NCI-H774 (cell line): ENCODE results near the gene LCN1.

Experiments used
- DNase-seq: peaks from one replicate; lab custom pipeline; 2025; lab: John Stamatoyannopoulos, UW

The LCN1 gene

DNA sequence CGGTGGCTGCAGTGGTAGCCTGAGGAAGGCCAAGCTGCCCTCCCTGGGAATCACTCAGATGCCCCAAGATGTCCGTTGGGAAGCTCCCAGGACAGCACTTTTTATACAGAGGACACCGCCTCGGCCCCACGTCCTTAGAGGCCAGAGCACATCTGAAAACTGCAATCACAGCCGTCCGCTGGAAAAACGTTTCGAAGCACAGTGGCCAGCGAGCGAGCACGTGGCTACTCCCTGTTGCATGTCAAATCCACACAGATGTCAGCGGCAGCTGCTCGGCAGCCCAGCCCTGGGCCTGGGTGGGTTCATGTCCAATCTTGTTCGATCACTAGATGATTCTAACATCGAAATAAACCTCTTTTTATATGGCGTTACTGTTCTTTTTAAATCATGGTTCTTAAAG lies 32.7 kb upstream of the LCN1 start:
- no peak for DNase-seq

- no peak for DNase-seq
Observed at GRCh38 chr9:135489188-135489906, 31.9 kb upstream of the LCN1 start.

GRCh38 chr9:135490166-135490870 lies 30.9 kb upstream of the LCN1 start:
- DNase-seq: no peak

GRCh38 chr9:135490980-135491464 lies 30.2 kb upstream of the LCN1 start:
- DNase-seq: no peak

DNA sequence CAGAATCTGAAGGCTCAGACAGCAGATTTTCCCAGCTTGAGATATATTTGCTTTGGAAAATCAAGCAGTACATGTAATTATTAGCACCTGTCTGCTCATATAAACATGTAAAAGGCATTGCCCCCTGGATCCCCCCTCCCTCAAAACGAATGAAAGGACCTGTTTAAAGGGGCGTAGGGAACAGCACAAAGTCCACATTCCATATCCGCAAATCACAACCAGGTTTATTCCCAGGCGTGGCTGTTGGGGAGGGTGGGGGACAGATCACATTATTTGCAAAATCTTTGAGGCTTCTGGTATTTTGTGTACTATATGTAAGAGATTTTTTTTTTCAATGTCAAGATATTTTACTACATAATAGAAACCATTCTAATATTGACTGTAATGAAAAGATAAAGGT lies 29.5 kb upstream of the LCN1 start:
- no peak for DNase-seq

DNA sequence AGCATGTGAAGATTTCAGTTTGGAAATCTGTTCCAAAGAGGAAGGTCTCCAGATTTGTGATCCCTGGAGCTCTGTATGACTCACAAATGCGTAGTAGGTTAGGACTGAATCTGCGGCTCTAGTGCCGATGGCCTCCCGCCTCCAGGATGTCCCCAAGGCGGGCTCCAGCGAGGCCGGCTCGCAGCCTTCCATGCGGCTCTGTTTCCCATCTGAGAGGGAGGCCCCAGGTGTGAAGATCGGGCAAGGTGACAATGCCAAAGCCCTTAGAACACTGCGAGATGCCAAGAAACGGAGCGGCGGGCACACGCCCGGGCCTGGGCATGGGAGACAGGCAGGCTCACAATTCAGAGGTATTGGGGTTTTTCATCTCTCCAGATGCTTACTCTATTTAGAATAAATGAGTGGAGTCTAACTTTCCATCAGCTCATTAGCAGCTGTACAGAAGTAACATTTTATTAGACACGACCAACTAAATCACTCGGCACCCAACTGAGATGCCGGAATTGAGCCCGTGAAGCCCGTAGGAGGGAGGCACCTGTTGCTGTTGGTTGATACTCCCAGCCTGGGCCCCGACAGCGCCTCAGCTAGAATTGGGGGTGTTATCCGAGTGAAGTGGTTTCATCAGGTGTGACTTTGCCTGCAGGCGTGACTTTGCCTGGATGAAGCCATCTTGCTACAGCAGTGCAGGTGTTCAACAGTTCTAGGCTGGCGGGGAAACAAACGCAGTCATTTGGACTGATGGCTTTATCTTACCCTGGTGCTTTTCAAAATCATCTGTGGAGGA lies 28.2 kb upstream of the LCN1 start:
- no peak for DNase-seq

DNA sequence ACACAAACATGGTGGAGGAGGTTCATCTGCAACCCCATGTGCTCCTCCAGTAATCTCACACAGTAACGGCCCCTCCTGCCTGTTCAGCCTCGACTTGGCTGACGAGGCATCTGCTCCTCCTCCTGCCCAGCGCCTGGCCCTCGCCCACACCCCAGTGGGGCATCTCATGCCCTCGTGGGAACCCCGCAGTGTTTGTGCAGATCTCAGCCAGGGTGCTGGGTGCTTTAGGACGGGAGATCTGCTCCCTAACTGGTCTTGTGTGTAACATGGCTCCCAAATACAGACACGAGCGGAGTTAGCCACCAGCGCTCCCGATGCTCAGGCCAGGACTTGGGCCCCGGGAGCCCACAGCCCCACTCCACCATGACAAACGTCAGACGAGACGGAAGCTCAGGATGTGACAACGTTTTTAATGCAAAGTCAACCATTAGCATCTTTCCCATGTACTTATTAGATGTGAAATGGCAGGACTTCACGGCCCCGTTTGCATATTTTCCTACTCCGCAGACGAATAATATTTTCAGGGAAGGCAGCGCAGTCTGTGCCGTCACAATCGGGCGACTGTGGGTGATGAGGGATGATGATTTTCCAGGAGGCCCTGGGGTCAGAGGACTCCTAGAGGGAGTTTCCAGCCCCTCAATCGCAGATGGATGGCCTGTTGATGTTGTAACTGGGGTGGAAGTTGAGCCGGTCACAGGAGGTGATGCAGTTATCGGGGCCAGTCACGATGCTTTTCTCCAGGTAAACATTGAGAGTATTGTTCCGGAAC lies 26.3 kb upstream of the LCN1 start:
- DNase-seq: no peak

DNA sequence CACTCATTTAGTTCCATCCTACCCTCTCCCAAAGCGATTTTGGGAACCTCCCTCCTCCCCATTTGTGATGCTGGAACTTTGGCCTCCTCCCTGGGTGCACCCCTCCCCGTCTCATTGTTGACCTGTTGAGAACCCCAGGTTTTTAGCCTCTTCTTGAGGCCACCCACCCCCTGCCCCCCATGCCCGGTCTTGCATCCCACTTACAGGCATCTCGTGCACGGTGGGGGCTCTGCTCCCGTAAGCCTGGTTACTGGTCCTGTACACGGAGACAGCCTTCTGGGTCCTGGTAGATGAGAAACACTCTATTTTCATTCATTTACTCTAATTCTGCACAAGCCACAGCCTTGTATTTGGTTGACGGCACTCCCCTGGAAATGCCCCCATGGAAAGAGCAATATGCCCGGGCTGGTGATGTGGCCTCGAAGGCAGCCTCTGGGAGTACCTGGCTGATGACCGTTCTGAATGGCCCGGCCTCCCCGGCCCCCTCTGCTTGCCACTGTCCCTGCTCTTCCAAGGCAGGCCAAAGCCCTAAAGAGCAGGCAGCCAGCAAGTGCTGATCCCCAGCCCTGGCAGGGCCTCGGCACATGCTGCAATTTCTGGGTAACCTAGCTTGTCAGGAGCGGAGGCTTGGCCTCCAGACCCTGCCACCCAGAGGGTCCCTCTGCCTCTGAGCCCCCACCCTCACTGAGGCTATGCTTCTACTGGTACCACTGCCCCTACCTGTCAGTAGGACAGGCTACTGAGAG lies 22.7 kb upstream of the LCN1 start:
- DNase-seq: no peak

DNA sequence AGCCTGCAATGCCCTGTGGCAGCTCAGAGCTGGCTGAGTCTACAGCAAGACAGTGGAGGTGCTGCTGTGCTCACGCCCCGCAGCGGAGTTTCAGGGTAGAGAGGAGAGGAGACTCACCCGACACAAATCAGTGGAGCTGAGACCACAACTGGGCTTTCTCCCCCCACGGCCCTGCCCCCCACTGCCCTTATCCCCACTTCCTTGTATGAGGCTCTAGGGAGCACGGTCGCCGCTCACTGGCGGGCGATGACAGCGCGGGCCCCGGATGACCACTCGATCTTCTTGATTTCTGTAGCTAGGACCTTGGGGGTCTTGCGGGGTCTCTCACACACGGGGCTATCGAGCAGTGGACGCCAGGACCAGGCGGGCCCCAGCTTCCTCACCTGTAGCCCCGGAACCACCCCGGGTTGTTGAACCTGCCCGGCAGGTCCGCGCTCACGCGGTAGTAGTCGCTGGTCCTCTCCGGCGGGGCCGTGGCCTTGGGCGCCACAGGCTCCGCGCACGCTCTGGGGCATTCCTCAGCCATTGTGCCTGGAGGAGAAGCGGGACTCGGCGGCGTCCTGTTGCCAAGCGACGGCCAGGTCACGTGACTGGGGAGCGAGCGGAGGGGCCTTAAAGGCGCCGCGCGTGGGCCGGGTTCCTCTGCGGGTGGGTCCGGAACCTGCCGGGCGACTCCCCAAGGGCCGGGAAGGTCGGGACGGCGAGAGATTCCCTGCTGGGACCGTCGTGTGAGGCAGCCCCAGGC lies 21.7 kb upstream of the LCN1 start:
- DNase-seq: peak; percentile 83

DNA sequence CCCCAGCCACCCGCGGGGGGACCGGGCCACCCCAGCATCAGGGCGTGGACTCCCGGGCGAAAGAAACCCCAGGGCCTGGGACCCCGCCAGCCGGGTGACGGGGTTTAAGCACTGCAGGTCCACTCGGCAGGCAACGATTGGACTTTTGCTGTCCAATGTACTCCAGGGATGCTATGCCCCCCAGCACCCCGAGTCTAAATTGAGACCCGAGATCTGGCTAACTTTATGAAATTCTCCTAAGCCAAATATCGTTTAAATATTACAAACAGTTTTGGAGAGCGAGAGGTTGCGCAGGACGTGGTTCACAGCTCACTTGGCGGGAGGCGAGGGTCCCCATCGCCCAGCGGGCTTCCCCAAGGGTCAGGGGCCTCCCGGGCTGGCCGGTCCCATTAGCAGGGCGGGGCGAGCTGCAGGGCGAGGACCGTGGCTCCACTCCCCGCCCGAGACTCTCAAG lies 21.1 kb upstream of the LCN1 start:
- no peak for DNase-seq

DNA sequence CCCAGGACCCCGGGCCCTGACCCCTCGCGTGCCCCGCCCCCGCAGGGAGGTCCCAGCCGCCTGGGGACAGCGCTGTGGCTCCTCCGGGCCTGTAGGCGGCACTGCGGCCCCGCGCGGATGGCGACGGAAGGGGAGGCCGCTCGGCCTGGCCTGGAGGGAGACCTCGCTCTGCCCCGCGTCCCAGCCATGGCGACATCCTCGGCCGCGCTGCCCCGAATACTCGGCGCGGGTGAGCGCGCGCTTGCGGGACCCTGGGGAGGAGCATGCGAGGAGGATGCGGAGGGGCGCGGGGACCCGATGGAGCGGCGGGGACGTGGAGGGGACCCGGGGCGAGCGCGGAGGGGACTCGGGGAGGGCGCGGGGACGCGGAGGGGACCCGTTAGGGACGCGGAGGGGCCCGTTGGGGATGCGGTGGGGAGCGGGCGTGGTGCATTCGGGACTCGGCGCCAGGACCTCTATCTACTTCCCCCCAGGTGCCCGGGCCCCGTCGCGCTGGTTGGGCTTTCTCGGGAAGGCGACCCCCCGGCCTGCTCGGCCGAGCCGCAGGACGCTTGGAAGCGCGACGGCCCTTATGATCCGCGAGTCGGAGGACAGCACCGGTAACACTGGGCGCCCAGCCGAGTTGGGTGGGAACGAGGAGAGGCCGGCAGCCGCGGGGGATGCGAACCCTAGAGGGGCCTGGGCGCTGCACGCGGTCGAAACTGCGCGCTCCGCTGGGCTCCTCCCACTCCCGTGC lies 20.5 kb upstream of the LCN1 start, which contains the start of gene MRPS2:
MRPS2 (plus strand) TSS at position 158 of the 736 bp plus-strand sequence; CDS start at position 187, 29 bp downstream.
- peak; percentile 91 for DNase-seq

- no peak for DNase-seq
Observed at GRCh38 chr9:135501261-135502167, 19.7 kb upstream of the LCN1 start.

GRCh38 chr9:135502168-135502872 lies 18.9 kb upstream of the LCN1 start:
- DNase-seq: no peak

DNA sequence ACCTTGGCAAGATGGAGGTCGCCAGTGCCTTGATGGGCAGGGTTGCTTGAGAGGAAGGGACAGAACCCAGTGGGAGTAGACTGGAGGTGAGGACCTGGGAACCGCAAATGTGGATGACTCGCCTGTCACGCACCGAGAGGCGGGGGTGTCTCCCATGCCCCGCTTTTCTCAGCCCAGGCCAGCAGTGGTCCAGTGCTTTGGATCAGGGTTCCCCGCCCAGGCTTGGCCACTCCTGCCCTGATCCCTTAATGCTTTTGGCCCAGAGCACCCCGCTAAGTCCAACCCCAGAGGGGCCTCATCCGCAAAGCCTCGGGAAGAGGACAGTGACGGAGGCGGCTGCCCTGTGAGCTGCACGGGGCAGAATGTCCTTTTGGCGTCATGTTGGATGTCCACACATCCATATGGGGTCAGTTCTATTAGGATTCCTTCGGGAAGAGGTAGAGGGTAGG lies 18.3 kb upstream of the LCN1 start:
- DNase-seq: no peak

DNA sequence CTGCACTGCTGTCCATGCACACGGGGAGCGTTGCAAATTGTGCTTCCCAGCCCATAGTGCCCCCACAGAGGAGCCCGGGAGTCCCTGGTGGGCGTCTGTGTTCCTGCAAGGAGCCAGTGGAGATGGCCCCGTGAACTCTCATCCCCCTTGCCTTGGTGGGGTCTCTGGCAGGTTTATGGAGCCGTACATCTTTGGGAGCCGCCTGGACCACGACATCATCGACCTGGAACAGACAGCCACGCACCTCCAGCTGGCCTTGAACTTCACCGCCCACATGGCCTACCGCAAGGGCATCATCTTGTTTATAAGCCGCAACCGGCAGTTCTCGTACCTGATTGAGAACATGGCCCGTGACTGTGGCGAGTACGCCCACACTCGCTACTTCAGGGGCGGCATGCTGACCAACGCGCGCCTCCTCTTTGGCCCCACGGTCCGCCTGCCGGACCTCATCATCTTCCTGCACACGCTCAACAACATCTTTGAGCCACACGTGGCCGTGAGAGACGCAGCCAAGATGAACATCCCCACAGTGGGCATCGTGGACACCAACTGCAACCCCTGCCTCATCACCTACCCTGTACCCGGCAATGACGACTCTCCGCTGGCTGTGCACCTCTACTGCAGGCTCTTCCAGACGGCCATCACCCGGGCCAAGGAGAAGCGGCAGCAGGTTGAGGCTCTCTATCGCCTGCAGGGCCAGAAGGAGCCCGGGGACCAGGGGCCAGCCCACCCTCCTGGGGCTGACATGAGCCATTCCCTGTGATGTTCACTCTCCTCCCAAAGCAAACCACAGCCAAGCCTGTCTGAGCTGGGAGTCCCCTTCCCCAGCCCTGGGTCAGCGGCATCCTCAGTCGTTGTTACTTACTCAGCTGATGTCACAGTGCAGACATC lies 17.6 kb upstream of the LCN1 start:
- DNase-seq: no peak
